Inferior parietal cortex (tissue), 1 donor: ENCODE results near the gene MYL7.
"Not testable (repeated sequence)": the region's sequence is repeated elsewhere in the genome, so short reads cannot be mapped to it uniquely, and the experiment has no call there.

Source experiments
- DNase-seq: peaks from one replicate; pipeline ENCODE4 v3.0.0-alpha.2; 2016; ENCODE audit errors: extremely low spot score

Gene MYL7

DNA sequence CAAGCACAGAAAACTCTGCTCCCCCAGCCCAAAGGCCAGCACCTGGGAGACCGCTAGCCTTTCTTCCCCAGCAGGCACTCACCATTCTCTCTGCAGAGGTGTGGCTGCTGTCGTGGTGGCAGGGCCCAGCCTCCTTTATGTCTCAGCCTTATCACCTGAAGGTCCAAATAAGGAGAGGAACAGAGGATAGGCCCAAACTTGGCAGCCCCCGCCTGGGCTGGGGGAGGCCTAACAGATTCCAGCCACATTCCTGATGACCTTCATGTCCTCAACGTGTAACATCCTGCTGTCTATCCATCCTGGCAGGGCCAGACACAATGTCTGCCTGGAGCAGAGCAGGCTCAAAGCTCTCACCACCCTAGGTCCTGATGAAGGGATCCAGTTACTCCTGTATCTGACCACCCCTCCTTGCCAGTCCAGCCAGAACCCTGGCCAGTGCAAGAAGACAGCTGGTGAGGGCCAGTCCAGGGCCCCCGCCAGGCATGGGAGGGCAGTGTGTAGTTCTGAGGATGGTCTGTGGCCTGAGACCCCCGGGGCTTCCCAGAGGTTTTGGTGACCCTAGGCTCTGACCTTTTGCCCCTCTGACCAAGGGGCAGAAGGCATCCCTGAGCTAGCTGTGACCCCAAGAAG is at the start of gene MYL7:
TSS of gene MYL7 (minus strand) at position 112 of the 630 bp plus-strand sequence. CDS start at position 85, 27 bp downstream.
- DNase-seq, result no peak

- no peak for DNase-seq
Measured at GRCh38 chr7:44189993-44190872, 49.1 kb upstream of the MYL7 start.

- DNase-seq, result no peak
Measured at GRCh38 chr7:44189286-44189992, 48.3 kb upstream of the MYL7 start, which contains the start of gene GCK. Gene GCK, minus strand, starts transcription at chr7:44189439. Its CDS starts 486 bp downstream, at chr7:44188953.

DNA sequence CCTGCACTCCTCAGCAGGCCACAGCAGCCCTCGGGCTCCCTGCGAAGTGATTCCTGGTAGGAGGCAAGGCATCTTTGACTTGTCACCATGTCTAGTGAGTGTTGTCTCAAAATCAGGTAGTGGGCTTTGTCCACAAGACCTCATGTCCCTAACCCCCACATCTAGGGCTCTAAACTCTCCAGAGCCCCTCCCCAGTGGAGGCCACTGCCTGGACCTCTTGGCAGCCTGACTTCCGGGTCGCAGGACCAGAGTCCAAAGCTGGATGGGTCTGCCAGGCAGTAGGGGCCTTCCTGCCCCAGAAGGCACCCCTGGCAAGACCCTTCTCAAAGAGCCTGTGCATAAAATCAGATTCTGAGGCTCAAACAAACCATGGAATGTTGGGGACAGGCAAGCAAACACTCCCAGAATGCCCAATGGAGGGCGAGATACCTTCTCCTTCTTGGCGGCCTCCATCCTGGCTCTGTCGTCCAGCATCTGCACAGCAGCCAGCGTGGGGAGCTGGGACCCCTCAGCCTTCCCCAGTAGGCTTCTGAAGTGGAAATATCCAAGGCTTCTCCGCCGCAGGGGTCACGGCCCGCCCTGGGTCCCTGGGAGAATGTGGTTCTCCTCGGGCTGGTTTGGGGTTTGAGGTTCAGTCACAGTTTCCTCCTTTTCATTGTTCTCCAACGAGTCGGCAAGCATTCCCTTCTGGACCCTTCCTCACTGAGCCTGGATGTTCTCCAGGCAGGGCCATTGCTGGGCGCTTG is 47.5 kb upstream of the MYL7 start:
- DNase-seq, result no peak

- no peak for DNase-seq
Measured at GRCh38 chr7:44187636-44188416, 46.7 kb upstream of the MYL7 start.

DNA sequence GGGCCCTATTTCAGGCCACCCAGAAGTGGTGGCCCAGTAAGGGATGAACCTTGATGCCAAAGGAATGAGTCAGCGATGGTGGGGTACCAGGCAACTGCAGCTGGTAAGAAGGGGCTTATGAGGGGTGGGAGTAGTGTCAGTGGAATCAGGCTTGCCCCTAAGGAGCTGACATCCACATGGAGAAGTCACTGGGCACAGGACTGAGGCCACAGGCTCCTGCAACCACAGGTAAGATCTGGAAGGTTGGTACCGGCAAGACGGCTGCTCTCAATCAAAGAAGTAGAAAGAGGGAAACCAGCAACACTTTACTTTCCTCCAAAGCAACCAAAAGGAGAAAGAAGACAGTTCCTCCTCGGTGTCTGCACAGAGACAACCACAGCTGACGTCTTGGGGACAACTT is 45.6 kb upstream of the MYL7 start:
- no peak for DNase-seq

DNA sequence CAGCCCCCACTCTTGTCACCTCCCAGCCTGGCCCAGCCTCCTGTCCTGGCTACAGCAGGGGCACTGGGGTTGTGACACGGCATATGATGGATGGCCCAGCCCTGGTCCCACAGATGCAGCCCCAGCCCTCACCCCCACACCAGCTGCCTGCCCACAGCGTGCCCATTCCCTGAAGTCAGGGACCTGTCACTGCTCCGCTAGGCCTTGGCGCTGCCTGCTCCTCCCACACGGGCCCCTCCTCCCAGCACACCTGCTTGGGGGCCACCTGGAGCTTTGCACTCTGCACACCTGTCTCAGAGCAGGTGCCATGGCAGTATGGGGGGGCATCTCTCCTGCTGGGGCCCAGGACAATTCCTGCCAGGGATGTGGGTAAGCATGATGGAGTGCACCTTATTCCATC is 44.6 kb upstream of the MYL7 start:
- no peak for DNase-seq

GRCh38 chr7:44184873-44185446 is 43.8 kb upstream of the MYL7 start:
- no peak for DNase-seq

GRCh38 chr7:44184206-44184872 is 43.2 kb upstream of the MYL7 start:
- DNase-seq, result no peak

GRCh38 chr7:44183386-44183785 is 42.3 kb upstream of the MYL7 start:
- no peak for DNase-seq

GRCh38 chr7:44182827-44183226 is 41.7 kb upstream of the MYL7 start:
- no peak for DNase-seq

- no peak for DNase-seq
Measured at GRCh38 chr7:44180631-44181030, 39.5 kb upstream of the MYL7 start.

DNA sequence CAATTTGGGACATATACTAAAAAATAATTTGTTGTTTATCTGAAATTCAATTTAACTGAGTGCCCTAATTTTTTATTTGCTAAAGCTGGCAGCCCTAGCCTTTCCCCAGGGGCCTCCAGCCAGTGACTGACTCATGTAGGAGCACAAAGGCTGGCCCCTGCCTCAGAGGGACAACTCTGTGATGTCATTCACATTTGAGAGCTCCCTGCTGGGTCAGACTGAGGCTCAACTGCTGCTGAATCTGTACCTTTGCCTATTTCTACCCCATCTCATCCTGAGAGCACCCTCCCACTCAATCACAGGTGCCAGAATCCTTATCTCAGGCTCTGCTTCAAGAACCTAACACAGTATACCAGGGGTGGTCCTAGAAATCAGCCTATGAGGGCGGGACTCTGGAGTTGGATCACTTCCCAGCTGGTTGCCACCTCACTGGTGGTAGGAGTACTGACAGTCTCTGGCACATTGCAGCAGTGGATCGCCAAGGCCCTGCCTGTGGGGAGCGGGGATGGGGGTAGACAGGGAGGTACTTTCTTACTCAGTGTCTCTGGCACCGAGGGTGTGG is 36.5 kb upstream of the MYL7 start:
- no peak for DNase-seq

- no peak for DNase-seq
Measured at GRCh38 chr7:44176486-44176885, 35.4 kb upstream of the MYL7 start.

DNA sequence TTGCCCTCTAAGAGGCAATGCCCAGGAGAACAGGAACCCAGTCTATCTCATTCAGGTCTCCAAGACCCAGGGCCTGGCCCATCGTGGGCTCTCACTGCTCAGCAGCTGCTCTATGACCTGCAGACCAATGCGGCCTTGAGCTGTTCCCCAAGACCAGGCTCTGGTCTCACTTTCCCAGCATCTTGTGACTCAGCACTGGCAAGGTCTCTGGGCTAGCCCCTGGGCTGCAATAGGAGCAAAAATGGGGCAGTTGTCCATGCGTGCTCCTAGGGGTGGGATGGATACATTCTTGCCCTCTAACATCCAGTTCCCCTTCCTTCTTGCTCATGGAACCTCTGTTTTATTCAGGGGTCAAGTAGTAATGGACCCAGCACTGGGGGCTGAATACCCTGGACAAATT is 34.6 kb upstream of the MYL7 start:
- no peak for DNase-seq

DNA sequence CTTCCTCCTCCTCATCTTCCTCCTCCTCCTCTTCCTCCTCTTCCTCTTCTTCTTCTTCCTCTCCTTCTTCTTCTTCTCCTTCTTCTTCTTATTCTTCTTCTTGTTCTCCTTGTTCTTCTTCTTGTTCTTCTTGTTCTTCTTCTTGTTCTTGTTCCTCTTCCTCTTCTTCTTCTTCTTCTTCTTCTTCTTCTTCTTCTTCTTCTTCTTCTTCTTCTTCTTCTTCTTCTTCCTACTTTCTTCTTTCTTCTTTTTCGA is 33.5 kb upstream of the MYL7 start:
- DNase-seq, result not testable (repeated sequence)

GRCh38 chr7:44173911-44174693 is 33.0 kb upstream of the MYL7 start:
- no peak for DNase-seq

DNA sequence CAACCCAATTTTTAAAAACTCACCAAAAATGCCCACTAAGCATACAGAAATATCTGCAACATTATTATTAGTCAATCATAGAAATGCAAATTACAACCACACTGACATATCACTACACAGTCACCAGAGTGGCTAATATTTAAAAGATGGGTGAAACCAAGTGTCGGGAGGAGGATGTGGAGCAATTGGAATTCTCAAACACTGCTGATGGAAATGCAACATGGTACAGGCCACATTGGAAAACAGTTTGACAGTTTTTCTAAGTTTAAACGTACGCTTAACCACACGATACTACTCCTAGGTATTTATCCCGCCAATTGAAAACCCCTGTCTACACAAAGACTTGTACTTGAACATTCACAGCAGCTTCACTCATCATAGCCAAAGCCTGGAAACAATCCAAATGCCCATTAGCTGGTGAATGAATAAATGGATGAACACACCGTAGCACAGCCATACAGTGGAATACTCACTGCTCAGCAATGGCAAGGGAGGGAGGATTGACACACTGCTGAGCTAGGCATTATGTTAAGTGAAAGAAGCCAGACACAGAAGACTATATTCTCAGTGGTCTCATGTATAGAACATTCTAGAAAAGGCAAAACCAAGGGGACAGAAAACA is 31.8 kb upstream of the MYL7 start:
- DNase-seq, result no peak

GRCh38 chr7:44172352-44172751 is 31.2 kb upstream of the MYL7 start:
- DNase-seq, result no peak
